Type B pancreatic cell (in vitro differentiated cells): ENCODE measurements around the gene INO80E. TPM values are rescaled to one million over a fixed set of nuclear protein-coding genes. Genes with fewer than 3 reads are reported as not detected.

ENCODE experiments used
- DNase-seq: peaks from one replicate; pipeline ENCODE4 v3.0.0; 2021; ENCODE audit warnings: mixed read lengths; ENCODE audit not compliant: unreplicated experiment; ENCODE audit errors: extremely low spot score
- H3K27ac Mint-ChIP-seq: 2 replicates; pipeline ENCODE4 v1.8.0; 2021; ENCODE audit warnings: mild to moderate bottlenecking, mixed read lengths
- H3K27me3 Mint-ChIP-seq: 2 replicates; pipeline ENCODE4 v1.8.0; 2021; ENCODE audit warnings: mixed read lengths
- H3K36me3 Mint-ChIP-seq: 2 replicates; pipeline ENCODE4 v1.8.0; 2021; ENCODE audit warnings: mixed read lengths
- H3K4me1 Mint-ChIP-seq: one replicate; pipeline ENCODE4 v1.8.0; 2021; ENCODE audit warnings: mixed read lengths; ENCODE audit not compliant: unreplicated experiment
- H3K4me3 Mint-ChIP-seq: 2 replicates; pipeline ENCODE4 v1.8.0; 2021; ENCODE audit warnings: mild to moderate bottlenecking, mixed read lengths
- H3K9me3 Mint-ChIP-seq: 2 replicates; pipeline ENCODE4 v1.8.0; 2021; ENCODE audit warnings: mixed read lengths
- total RNA-seq: library from RNA; stranded (reverse); gene quantifications from 2 replicates; pipeline ENCODE4 v1.2.1, GENCODE V29; 2021; ENCODE audit warnings: low replicate concordance
- TF ChIP-seq, protein P1 (sequence below): fragments of 200-600 bp; sonication (generic); conservative IDR thresholded peaks from 2 replicates; pipeline ENCODE4 v1.5.0; 2021; ENCODE audit warnings: antibody characterized with exemption, mild to moderate bottlenecking

Gene INO80E
- total RNA-seq, 1 donor from 2014 or later, result 78.7 TPM

DNA sequence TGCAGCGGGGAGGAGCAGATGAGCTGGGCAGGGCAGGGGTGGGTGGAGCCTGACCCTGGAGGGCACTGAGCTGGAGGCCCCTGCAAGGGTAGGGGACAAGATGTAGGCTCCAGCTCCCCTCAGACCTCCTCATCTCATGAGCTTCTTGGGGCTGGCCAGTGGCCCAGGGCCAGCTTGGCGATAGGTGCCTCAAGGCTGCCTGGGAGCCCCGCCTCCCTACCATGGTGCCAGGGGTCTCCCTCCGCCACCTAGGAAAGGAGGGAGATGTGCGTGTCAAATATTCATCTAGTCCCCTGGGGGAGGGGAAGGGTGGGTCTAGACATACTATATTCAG lies 4.5 kb upstream of the INO80E start:
- Mint-ChIP-seq H3K27me3 (no peaks in the 10 kb centered on the region), H3K4me1 (peaks cover 22% of the 10 kb centered on the region), H3K27ac (no peak overlapping the region), H3K9me3 (no peaks in the 10 kb centered on the region), H3K4me3 (no peak overlapping the region), H3K36me3 (peaks cover 14% of the 10 kb centered on the region)
- TF ChIP-seq, protein P1, sequence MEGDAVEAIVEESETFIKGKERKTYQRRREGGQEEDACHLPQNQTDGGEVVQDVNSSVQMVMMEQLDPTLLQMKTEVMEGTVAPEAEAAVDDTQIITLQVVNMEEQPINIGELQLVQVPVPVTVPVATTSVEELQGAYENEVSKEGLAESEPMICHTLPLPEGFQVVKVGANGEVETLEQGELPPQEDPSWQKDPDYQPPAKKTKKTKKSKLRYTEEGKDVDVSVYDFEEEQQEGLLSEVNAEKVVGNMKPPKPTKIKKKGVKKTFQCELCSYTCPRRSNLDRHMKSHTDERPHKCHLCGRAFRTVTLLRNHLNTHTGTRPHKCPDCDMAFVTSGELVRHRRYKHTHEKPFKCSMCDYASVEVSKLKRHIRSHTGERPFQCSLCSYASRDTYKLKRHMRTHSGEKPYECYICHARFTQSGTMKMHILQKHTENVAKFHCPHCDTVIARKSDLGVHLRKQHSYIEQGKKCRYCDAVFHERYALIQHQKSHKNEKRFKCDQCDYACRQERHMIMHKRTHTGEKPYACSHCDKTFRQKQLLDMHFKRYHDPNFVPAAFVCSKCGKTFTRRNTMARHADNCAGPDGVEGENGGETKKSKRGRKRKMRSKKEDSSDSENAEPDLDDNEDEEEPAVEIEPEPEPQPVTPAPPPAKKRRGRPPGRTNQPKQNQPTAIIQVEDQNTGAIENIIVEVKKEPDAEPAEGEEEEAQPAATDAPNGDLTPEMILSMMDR, result no peak
- DNase-seq, result no peak

DNA sequence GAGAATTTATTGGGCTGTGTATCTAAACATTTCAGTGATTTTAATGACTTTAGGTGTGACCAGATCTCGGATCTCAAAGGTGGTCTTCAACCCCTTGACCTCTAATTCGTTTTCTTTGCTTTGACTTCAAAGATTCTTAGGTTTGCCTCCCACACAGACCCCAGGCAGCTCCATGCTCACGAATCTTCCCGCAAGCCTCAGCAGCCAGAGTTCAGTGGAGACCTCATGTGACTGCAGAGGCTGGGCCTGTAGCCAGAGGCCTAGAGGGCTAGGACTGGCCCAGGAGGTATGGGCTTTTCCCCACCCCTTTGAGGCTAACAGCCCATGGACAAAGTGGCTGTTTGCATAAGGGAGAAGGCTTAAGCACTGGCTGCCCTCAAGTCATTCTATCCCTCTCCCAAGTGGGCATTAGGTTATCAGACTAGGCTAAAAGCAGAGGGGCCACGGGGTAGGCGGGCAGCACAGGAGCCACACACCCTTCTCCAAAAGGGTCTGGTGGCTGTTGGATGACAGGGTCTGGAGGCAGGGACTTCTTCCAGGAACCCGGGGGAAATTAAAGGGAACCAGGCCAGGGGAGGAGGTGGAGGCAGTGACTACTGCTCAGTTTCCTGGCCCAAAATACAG lies 3.6 kb upstream of the INO80E start:
- Mint-ChIP-seq H3K36me3 (peaks cover 17% of the 10 kb centered on the region), H3K9me3 (no peaks in the 10 kb centered on the region), H3K4me1 (peaks cover 27% of the 10 kb centered on the region), H3K27me3 (no peaks in the 10 kb centered on the region), H3K27ac (no peak overlapping the region), H3K4me3 (peak overlapping the region; percentile 31)
- TF ChIP-seq, protein P1, result no peak
- no peak for DNase-seq

DNA sequence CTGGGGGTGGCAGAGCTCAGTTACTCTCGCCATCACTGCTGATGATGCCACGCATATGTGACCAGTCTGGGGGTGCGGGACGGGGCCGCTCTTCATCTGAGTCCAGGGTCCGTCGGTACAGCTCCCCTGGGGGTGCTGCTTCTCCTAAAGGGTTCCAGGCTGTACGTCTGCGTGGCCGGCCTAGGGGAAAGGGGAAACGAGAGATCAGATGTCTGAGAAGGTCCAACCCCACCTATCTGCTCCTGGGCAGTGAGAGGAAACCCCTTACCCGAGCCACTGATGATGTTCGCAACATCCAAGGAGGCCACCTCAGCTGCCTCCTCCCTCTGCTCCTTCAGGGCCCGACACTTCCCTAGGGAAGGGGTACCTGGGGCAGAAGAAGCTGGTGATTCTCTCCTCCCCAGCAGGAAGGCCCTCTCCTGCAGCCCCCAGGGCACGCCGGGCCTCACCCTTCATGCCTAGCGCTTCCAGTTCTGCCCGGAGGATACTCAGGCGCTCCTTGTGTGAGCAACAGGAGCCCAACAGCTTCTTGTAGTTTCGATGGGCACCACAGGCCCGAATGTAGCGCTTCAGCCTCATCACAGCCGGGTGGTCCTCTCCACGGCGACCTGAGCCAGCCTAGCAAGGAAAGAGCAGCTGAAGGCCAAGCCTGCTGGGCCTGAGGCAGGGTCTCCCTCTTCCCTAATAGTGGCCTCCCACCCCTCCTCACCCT lies 2.7 kb upstream of the INO80E start:
- peaks cover 17% of the 10 kb centered on the region for H3K36me3 Mint-ChIP-seq
- no peak overlapping the region for H3K4me3 Mint-ChIP-seq
- TF ChIP-seq, protein P1, result no peak
- peaks cover 27% of the 10 kb centered on the region for H3K4me1 Mint-ChIP-seq
- H3K27ac Mint-ChIP-seq, result no peak overlapping the region
- peak; percentile 70 for DNase-seq
- H3K9me3 Mint-ChIP-seq, result no peaks in the 10 kb centered on the region
- no peaks in the 10 kb centered on the region for H3K27me3 Mint-ChIP-seq

DNA sequence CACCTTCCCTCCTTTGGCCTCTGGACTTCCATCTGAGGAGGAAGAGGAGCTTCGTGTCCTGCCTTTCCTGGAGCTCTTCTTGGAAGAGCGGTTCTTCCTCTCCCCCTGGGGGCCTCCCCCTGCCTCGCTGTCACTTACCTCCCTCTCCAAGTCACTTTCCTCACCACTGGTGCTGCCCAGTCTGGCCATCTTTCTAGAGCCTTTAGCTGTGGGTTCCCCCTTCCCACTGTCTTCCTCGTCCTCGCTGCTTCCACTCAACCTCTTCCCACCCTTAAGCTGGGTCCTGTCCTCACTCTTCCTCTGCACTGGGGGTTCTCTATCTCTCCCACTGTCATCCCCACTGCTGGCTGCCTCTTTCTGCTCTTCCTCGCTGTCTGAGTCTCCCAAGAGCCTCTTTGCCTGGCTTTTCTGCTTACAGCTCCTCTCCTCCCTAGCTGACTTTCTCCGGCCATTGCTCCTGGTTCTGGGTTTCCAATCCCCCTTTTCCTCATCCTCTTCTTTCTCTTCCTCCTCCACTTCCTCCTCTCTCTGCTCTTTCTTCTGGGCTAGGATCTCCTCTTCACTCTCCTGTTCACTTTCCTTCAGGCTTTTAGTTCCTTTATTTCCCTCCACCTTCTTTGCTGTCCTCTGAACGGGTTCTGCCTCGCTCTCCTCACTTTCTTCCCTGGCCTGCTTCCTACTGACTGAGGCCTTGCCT lies 2.0 kb upstream of the INO80E start:
- TF ChIP-seq, protein P1, result no peak
- peaks cover 15% of the 10 kb centered on the region for H3K36me3 Mint-ChIP-seq
- DNase-seq, result no peak
- peaks cover 27% of the 10 kb centered on the region for H3K4me1 Mint-ChIP-seq
- H3K27ac Mint-ChIP-seq, result peak overlapping the region; percentile 97
- no peaks in the 10 kb centered on the region for H3K27me3 Mint-ChIP-seq
- no peaks in the 10 kb centered on the region for H3K9me3 Mint-ChIP-seq
- peak overlapping the region; percentile 97 for H3K4me3 Mint-ChIP-seq

DNA sequence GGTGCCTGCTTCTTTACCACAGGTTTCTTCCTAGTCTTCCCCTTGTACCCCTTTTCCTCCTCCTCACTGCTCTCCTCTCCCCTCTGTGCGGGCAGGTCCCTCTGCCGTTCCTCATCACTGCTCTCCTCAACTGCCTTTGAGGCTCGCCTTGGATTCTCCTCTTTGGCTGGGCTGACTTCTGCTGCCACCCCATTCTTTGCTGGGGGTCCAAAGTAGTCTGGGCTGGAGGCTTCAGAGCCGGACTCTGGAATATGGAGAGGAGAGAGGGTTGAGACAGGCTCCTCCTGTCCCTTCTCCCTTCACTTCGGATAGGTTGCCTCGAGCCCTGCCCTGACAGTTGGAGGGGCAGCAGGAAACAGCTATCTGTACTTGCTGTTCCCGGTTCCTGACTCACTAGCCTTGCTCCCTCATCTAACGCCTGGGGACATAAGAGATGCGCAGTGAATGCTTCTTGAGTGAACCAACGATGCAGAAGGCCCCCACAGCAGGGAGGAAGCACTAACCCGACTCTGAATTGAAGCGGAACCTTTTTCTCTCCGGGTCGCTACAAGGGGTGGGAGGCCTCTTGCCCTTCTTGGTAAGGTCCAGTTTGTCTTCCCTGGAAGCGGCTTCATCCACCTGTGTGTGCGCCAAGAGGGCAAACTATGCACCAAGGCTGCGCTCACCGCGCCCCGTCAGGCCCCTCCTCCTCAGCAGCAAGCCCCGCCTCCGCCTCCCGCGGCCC lies 1.3 kb upstream of the INO80E start:
- H3K36me3 Mint-ChIP-seq, result peaks cover 8% of the 10 kb centered on the region
- no peaks in the 10 kb centered on the region for H3K9me3 Mint-ChIP-seq
- H3K4me3 Mint-ChIP-seq, result peak overlapping the region; percentile 97
- peak overlapping the region; percentile 97 for H3K27ac Mint-ChIP-seq
- H3K27me3 Mint-ChIP-seq, result no peaks in the 10 kb centered on the region
- no peak for DNase-seq
- peaks cover 27% of the 10 kb centered on the region for H3K4me1 Mint-ChIP-seq
- TF ChIP-seq, protein P1, result no peak
